CD4-positive, alpha-beta T cell treated with Interferon alpha-2 for 1 hour (primary cell): ENCODE results near the gene COL15A1.

Experiments
- DNase-seq, 2 donors: peaks; one replicate each; pipeline ENCODE4 v3.0.0-alpha.2; 2020 to 2022

COL15A1 gene

DNA sequence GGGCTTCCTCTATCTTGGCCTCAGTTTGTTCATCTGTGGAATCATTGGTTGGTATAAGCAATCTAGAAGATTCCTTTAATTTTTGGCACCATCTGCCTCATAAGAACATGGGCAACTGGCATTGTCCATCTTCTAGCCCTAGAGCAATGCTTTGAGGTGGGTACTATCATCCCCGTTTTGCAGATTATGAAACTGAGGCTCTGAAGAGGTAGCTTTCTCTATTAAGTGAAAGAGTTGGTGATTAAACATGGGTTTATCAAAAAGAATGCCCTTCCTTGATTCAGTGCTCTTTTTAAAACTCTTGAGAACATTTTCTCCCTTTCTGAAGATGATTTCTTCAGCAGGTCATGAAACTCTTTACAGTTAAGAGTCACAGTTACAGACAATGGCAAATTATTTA, 118.8 kb downstream of the COL15A1 start:
- no peak for DNase-seq

DNA sequence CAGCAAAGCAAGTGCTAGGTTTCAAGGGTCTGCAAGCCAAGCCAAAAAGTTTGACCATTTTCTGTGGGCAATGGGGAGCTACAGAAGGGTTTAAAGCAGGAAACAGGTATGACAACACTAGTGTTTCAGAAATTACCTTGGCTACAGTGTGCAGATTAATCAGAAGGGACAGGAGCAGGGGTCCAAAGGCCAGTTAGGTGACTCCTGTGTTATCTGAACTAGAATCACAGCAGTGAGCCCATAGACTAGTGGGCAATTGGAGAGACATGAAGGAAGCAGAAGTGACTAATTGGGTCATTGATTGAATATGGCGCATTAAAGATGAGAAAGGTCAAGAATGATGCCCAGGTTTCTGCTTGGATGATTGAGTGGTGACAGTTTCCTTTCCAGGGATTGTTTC, 119.8 kb downstream of the COL15A1 start:
- DNase-seq = no peak

DNA sequence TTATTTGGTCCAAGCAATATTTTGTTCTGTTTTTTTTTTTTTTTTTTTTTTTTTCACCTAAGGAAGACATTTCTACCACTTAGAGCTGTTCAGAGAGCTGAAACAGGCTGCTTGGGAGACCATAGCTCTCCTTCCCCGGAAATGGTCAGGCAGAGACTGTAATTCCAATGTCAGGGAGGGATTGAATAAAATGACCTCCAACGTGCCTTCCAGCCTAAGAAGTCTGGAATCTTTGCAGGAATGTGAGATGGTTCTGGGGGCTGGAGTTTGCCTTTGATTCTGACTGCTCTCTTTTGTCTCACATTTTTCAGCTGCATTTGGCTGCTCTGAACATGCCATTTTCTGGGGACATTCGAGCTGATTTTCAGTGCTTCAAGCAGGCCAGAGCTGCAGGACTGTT, 122.9 kb downstream of the COL15A1 start:
- no peak for DNase-seq

DNA sequence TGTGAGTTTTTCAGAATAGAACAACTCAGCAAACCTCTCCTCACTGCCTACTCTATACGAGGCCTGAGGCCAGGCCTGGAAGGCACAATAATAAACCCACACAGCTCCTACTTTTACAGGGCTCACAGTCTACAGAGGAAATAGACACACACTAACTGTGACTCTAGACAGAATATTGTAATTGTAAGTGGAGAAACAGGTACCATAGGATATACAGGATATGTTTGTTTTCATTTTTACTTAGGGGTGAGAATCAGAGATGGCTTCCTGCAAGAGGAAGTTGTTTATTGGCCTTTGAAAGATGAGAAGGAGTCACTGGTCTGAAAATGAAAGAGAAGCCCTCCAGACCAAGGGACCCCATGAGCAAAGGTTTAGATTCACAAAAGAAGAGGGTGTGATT, 125.4 kb downstream of the COL15A1 start:
- DNase-seq = no peak

DNA sequence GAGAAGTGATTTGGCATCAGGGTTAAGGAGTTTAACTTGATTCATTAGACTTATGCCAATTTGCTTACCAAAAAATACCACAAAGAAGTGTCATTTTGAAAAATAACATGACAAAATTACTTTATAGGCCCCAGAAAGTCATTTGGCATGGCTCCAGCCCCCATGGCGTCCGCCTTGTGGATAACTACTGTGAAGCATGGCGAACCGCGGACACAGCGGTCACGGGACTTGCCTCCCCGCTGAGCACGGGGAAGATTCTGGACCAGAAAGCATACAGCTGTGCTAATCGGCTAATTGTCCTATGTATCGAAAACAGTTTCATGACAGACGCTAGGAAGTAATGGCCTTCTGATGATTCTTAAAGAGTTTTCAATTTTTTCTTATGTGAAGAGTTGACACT, 125.8 kb downstream of the COL15A1 start:
- no peak for DNase-seq

DNA sequence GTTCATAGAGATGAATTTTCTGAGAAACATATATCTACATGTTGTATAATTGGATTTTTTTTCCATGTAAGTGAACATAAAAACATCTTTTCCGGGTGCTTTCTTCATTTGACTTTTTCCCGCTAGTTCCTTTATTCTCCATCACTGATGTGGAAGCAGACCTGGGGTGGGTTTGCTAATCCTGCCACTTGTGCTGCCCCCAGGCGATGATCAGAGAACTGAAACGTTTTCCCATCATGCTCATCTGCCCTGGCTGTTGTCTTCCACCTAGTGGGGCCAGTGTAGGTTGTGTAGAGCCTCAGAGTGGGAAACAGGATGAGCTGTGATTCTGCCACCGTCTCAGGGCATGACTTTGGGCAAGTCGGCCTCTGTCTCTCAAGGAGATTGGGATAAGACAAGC, 127.0 kb downstream of the COL15A1 start:
- DNase-seq = no peak

DNA sequence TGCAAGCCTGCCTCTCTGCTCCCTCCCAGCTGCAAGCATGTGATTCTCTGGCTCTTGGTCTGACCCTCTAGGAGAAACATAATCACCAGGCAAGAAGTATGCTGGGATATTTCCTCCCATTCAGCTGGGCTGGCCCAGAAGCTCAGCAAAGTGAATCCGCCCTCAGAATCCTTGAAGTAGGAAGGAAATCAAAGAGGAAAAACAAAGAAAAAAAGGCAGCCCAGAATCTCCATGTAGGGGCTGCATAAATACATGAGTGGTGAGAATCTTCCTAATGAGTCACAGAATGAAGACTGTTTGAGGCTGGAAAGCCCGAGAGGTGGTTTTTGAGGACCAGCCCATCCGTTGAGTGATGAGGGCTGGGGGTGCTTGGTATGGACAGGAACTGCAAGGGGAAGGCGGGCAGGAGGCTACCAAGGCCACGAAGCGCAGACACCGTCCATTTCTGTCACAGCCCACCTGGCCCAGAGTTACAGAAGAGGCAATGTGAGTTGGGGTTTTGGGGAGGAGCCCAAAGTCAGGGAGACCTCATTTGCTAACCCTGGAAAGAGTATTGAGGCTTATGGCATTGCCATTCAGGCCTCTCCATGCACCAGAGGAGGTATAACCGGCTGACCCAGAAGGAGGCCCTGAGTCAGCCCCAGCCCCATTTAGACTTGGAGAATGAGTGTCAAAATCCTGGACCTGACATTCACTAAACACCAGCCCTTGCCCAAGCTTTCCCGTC, 127.8 kb downstream of the COL15A1 start:
- no peak for DNase-seq

DNA sequence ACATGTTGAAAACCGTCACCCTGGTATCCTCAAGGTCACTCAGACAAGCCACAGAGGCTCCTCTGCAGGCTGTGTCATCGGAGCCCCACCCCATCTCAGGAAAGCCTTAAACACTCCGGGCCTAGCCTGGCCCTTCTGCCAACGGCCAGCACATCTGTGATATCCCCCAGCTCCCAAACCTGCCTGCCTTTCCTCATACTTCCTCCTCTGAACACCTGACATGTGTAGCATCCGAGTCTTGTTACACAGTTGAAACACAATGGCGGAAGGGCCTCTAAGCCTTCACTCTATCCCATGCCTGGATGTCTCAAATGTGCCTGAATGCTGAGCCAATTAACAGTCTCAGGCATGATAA, 128.3 kb downstream of the COL15A1 start:
- DNase-seq = no peak

DNA sequence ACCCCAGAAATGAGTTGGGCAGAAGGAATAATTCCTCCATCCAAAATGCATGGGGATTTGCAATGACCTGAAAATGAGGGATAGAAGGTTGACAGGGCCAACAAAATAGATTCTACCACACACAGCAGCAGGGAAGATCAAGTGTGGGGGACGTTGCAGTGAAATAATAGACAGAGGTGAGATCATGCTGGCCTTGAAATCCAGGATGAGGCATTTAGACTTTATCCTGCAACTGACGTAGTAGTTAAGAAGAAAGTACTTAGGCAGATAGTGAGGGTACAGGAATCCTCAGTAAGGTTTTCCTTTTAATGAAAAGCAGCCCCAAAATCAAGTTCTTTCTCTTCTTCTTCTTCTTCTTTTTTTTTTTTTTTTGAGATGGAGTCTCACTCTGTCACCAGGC, 129.6 kb downstream of the COL15A1 start:
- no peak for DNase-seq

DNA sequence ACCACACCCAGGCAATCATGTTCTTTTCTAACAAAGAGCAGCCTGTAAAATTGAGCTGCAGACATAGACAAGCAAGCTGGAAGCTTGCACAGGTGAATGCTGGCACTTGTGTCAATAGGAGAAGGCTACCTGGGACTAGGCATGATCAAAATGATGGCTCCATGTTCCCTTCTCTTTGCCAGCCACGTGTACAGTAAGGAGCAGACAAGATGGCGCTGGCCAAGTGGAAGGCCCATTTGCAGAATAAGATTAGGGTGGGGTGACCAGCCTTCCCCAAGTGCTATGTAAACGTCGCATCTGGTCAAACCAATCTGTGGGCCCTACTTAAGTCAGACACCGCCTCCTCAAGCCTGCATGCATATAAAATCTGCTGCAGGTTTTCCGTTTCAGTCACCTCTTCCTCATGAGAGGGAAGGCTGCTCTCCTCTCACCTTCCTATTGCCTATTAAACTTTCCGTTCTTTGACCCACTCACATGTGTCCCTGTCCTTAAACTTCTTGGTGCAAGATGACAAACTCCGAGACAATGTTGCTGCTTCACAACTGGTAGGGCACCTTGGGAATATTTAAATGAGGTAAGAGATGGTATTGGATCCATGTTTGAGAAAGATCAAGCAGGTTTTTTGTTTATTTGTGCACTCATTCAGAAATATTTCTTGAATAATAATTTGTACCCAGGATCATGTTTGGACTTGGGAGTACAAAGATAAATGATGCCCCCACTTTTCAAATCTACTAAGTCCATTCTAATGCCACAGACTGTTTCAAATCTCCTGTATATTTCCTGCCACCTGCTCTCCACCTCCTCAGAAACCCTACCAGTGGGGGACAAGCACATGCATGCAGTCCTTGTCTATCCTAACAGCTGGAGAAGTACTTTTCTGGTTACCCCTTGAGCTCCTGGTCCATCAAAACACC, 130.5 kb downstream of the COL15A1 start:
- no peak for DNase-seq

DNA sequence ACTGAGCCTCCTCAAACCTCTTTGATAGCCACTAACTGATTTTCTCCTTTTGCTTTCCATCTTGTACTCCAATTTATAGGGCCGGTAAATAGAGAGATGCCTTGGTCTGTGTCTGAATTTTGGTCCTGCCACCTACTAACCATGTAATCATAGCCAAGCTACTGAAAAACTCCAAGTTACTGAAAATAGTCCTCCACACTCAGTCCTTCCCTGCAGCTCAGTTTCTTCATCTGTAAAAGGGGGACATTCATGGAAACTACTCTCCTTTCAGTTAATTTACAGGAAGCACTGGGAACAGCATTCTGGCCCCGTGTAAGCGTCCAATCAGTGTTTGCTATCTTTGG, 131.2 kb downstream of the COL15A1 start:
- no peak for DNase-seq

DNA sequence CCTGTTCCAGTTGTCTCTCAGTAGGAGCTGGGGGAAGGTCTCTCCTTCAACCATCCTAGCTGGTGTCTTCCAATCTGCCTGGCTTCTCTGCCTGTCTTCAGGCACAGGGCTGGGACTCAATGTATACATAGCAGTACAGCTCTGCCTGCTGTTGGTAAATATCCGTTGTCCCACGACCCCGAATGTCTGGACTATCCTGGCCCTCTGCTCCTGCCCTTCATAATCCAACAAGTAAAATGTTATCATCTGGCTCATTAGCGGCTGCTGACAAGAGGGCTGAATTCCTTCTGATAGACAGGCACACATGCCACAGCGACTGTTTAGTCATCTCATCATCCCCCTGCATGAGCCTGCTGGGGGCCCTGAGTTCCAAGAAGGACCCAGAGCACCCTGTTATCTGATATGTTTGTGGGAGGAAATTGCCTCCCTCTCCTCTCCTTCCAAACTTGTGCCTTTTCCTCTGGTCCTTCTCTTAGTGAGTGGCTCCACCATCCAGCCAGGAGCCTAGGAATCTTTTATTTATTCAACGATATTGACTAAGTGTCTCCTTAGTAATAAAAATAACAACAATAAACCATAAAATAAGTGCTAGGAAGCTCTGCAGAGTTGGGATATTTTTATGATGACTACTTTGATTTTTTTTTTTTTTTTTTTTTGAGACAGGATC, 131.7 kb downstream of the COL15A1 start:
- DNase-seq = no peak

DNA sequence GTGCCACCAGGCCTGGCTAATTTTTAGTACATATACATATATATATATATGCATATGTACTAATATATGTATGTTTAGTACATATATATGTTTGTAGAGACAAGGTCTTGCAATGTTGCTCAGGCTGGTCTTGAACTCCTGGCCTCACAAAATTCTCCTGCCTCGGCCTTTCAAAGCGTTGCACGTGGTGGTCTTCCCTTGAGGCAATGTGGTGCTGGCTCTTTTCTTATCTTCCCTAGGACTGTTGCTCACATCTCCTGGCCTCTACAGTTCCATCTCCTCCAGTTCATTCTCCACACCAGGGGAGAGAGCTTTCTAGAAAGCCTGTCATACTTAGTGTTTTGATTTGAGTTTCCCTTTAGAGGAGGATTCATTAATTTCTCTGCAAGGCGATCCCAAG, 132.3 kb downstream of the COL15A1 start:
- no peak for DNase-seq

DNA sequence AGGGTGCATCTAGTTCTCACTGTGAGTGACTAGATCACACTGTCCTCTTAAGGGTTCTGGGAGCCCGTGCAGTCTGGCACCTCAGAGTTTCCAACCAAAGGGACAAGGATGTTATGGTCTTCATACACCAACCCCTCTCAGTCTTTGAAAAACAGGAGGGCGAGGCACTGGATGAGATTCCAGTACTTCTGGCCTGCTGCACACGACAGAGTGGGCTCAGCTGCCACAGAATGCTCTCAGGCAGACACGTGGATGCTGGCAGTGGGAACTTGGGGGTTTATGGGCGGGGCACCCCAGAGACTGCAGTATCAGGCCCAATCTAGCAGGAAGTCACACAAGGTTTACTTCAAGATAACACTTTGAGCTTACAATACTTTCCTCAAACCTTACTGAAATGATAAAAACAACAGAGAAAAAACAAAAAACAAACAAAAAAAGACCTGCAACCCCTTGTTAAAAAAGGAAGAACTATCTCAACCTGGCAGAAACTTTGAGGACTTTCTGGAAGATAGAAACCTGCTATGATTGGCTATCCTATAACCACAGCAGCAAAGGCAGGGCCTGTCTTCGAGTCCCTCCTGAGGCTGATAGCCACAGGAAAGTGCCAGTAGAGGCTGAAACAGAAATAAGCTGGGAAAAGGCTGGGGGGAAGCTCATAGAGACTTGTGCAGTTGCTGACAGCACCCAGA, 132.9 kb downstream of the COL15A1 start:
- DNase-seq = peak; percentile 39 to 66

DNA sequence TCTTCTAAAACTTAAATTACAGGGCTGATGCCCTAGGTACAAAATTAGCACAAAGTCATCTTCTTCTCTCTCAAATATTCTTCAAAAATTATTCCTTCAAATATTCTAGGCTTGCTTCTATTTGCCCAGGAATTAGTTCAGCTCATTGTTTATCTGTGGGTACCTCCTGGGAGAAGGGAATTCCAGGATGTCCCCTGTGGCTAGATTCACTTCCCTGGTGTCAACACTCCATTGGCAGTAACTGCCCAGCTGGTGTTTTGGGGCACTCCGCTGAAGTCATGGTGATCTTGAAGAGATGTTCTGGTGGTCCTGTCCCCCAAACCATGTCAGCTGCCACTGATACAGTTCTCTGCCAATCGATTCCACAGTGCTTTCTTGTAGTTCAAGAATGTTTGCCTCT, 135.0 kb downstream of the COL15A1 start:
- no peak for DNase-seq

DNA sequence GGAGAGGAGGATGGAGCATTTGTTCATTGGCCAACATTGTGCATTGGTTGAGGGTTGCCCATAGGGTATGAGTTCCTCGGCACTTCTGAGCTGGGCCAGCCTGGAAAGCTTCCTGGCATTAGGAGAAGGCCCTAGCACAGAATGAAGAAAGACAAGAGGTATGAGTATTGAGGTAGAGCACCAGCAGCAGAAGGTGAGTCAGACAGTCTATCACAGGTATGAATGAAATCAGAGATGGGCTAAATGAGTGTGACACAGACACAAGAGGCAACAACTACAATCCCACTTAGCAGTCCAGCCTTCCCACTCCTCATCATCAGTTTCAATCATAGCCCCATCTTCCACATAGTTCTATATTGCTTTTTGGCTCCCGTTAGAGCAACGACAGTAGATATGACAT, 135.8 kb downstream of the COL15A1 start:
- DNase-seq = no peak

DNA sequence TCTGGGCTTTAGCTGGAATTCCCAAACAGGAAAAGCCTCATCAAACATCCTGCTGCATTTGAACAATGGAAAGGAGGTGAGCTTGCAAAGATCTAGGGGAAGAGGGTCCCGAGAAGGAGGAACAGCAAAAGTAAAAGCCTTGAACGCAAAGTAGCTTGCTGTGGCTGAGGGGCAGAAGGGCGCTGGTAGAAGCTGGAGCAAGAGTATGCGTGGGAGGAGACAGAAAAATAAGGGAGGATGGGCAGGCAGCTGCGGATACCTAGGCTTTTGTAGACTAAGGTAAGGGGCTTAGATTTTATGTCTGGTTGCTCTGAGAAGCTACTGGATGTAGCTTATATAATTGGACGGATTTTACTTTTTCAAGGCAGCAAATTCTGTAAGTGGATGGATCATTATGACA, 139.3 kb downstream of the COL15A1 start:
- no peak for DNase-seq

DNA sequence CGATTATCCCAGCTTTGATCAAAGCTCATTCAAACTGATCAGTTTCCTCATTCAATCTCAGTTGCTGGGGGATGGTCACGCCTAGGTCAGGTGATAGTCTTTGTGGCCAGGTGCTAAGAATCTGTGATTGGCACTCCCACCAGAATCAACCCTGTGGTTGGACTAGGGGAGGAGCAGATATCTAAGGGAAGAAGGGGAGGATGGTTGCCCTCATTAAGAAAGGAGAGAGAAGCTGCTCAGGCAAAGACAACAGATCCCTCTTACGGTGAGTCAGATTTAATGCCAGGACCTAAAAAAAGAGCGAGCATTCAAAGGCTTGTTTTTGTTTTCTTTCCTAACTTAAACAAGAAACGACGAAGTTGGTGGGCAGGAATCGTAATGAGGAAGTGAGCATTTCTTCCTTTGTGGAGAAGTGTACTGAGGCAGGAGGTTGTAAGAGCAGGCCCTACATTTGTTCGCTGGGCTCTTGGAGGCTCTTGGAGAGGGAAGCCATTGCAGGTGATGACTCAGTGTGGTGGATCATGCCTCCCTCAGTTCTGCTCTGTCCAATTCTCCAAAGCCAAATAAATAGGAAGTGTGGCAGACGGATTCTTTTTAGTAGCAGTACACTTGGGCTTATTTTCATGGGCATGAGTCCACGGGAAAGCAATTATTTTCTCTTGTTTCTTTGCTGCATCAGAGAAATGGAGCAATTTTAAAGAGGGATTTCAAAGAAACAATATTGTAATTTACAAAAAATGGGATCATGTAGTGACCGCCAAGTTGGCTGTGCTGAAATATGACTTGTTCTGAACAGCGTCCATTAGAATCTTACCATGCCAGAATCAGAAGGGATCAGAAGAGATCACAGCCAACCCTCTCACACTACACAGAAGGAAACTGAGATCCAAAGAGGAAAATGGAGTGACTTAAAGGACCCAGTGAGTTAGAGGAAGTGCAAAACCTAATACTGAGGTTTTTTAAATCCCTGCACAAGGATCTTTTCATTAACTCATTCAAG, 142.5 kb downstream of the COL15A1 start:
- peak in 1 of 2 donors; percentile 37 for DNase-seq

DNA sequence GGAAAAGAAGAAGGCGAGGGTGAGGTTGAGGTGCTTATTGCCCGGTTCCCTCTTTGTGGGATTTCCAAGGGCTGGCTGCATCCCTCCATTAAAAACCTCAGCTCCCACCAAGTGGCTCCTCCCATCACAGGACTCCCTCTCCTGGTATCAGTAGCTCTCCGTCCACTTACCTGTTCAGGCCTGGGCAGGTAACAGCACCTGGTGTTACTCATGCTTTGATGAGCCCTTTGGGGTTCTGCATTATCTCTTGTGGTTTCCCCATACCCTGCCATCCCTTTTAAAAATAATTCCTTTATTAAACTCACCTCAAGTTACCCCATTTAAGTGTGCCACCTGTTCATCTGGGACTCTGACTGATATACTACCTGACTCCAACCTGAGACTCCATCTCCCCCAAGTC, 143.8 kb downstream of the COL15A1 start:
- no peak for DNase-seq

DNA sequence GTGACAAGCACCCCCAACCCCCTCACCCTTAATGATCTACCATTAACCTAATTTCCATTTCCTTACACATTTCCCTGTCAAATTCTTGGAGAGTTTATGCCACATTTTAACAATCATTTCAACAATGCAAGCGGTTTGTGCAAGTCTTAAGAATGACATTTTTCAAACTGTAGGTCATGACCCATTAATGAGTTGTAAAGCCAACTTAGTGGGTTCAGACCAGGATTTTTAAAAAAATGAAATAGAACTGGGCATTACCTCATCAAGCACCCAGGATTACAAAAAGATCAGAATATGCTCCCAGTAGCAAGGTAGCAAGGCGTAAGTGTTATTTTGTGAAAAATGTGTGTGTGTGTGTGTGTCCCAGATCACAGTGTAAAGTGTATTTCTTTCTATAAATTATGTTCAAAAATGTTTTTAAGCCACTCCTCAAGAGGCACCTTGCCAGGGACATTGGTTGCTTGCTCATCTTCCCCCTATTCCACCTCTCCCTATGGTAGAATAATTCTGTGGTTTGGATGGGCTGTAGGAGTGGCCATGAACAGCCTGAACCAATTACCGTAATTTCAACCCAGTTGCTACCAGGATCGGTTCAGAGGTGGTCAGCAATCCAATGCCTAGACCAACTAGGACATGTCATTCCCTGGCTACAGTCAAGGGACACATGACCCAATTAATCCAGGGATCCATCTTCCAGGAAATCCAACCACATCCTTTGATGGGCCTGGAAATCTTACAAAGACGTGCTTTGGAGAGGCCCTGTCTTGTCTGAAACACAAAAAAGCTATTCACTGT, 146.8 kb downstream of the COL15A1 start:
- no peak for DNase-seq
